Measurements from ENCODE around the gene SENP7. TPM values are rescaled to one million over a fixed set of nuclear protein-coding genes. Genes with fewer than 3 reads are reported as not detected.

Gene SENP7
- total and polyA plus RNA-seq, 2 experiments from 2014 or later, result 3.5 to 8.2 TPM

DNA sequence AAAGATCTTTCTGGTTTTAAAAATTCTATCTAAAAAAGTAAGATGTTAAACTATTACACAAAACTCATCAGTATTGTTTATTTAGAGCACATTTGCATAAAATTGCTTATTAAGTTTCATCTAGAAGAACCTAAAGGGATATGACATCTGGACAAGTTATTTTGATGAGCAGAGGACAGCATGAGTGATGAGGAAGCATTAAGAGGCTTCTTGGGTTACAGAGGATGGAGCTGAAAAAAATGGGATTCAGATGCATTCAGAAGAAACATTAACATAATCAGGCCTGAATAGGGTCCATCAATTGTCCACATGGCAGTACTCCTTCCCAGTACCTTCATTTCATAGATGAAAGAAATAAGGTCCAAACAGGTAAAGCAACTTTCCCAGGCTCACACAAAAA, 234.3 kb downstream of the SENP7 start:
- H3K27ac ChIP-seq, result no peak overlapping the region
- no peaks in the 10 kb centered on the region for H3K9me3 ChIP-seq (ENCODE audit: low read depth)
- H3K4me2 ChIP-seq (ENCODE audit: unreplicated experiment), result no peak overlapping the region
- H2AFZ ChIP-seq, result no peak overlapping the region
- in situ Hi-C loops (cut with MboI), result no loop called here
- 0 out of 2 replicates have a peak, but pooled peaks cover 12% of the 10 kb centered on the region for H3K4me1 ChIP-seq (ENCODE audit: insufficient read depth)
- H3K9me2 ChIP-seq (ENCODE audit: insufficient read depth), result no peaks in the 10 kb centered on the region
- H4K20me1 ChIP-seq (ENCODE audit: insufficient read depth), result no peaks in the 10 kb centered on the region
- H3K36me3 ChIP-seq (ENCODE audit: low read depth), result no peaks in the 10 kb centered on the region
- no peaks in the 10 kb centered on the region for H3F3A ChIP-seq (ENCODE audit: insufficient read depth)
- no peak for DNase-seq
- no peaks in the 10 kb centered on the region for H3K79me2 ChIP-seq (ENCODE audit: insufficient read depth)
- H3K27me3 ChIP-seq (replicated peaks; ENCODE audit: insufficient read depth), result no peaks in the 10 kb centered on the region
- no peak overlapping the region for H3K4me3 ChIP-seq
- no peak for TF ChIP-seq EZH2phosphoT487 (IDR thresholded peaks at IDR 0.05; ENCODE audit: insufficient read depth, low read depth)
- TF ChIP-seq EZH2 (IDR thresholded peaks at IDR 0.05; ENCODE audit: insufficient read depth, poor library complexity, severe bottlenecking), result no peak
- H3K9ac ChIP-seq, result no peak overlapping the region

Small RNA genes lying within 50 kb of the gene (small RNA-seq; reads per million reads assigned to genes)
- not detected for gene RF00019 (ENCODE audit: low read depth, low replicate concordance)

Other genes with a start within 250 kb of the SENP7 start
- gene IMPG2, start 192.6 kb downstream of the SENP7 start, total RNA-seq (2014; rRNA removed; shearing (Covaris generic)), result 0.11 TPM in 1 of 2 replicates, not detected in the other
- gene IMPG2, start 192.6 kb downstream of the SENP7 start, polyA plus RNA-seq (2016; fragmentation: Nextera tagmentation; extraction: Ambion mirVana), result 0.04 TPM in 1 of 2 replicates, not detected in the other
- gene TRMT10C, start 48.7 kb upstream of the SENP7 start, total RNA-seq (2014; rRNA removed; shearing (Covaris generic)), result 20.7 and 22.5 TPM in 2 replicates
- gene TRMT10C, start 48.7 kb upstream of the SENP7 start, polyA plus RNA-seq (2016; fragmentation: Nextera tagmentation; extraction: Ambion mirVana), result 28.4 and 33.3 TPM in 2 replicates
- gene PCNP, start 61.0 kb upstream of the SENP7 start, total RNA-seq (2014; rRNA removed; shearing (Covaris generic)), result 78.5 and 91.2 TPM in 2 replicates
- gene PCNP, start 61.0 kb upstream of the SENP7 start, polyA plus RNA-seq (2016; fragmentation: Nextera tagmentation; extraction: Ambion mirVana), result 175 and 178 TPM in 2 replicates
- 21.4 and 21.5 TPM in 2 replicates for gene ZBTB11, start 163.9 kb upstream of the SENP7 start, total RNA-seq (2014; rRNA removed; shearing (Covaris generic))
- 8.5 and 8.7 TPM in 2 replicates for gene ZBTB11, start 163.9 kb upstream of the SENP7 start, polyA plus RNA-seq (2016; fragmentation: Nextera tagmentation; extraction: Ambion mirVana)
- 578 and 733 TPM in 2 replicates for gene RPL24, start 173.5 kb upstream of the SENP7 start, total RNA-seq (2014; rRNA removed; shearing (Covaris generic))
- 490 TPM in 2 replicates for gene RPL24, start 173.5 kb upstream of the SENP7 start, polyA plus RNA-seq (2016; fragmentation: Nextera tagmentation; extraction: Ambion mirVana)
- gene CEP97, start 211.4 kb upstream of the SENP7 start, total RNA-seq (2014; rRNA removed; shearing (Covaris generic)), result 9.8 and 25.8 TPM in 2 replicates
- gene CEP97, start 211.4 kb upstream of the SENP7 start, polyA plus RNA-seq (2016; fragmentation: Nextera tagmentation; extraction: Ambion mirVana), result 3.3 and 4.3 TPM in 2 replicates

Data from GM23248 (cell line).